H1 (cell line): ENCODE results near the gene DSCAM. TPM values are rescaled to one million over a fixed set of nuclear protein-coding genes. Genes with fewer than 3 reads are reported as not detected.

Experiments
- CTCF ChIA-PET: fragments of 300-600 bp; sonication (Branson Sonifier 250); formaldehyde crosslinking; loops from one replicate; lab custom pipeline; 2021; ENCODE audit not compliant: partially characterized antibody; lab: Charles Lee
- POLR2A ChIA-PET: fragments of 300-600 bp; sonication (Branson Sonifier 250); formaldehyde crosslinking; loops from one replicate; lab custom pipeline; 2021; ENCODE audit warnings: inconsistent platforms; ENCODE audit not compliant: partially characterized antibody; lab: Charles Lee
- DNase-seq, 2 experiments: peaks; one replicate each; pipeline versions ENCODE4 v3.0.0 to v3.0.0-alpha.2; 2010 to 2022; ENCODE audit warnings: low spot score in 2 of 2, low read depth in 1 of 2, mixed read lengths in 1 of 2
- FAIRE-seq: peaks from 2 replicates; lab custom pipeline; 2011; peaks lifted over from hg19 to GRCh38; lab: Jason Lieb, UNC
- H2AFZ ChIP-seq: 2 replicates; pipeline ENCODE4 v1.8.1; 2012; ENCODE audit warnings: low read length, inconsistent platforms
- H2AK5ac ChIP-seq: 2 replicates; pipeline ENCODE4 v1.6.1; 2013; ENCODE audit warnings: low read depth, low read length
- H2BK120ac ChIP-seq: replicated peaks from 2 replicates; pipeline ENCODE3; 2013; ENCODE audit warnings: low read depth, low read length, inconsistent platforms
- H2BK12ac ChIP-seq: 2 replicates; pipeline ENCODE4 v1.6.1; 2013; ENCODE audit warnings: low read depth, low read length
- H2BK15ac ChIP-seq: 2 replicates; pipeline ENCODE4 v1.6.1; 2013; ENCODE audit warnings: low read length
- H2BK20ac ChIP-seq: 2 replicates; pipeline ENCODE4 v1.6.1; 2013; ENCODE audit warnings: low read length
- H2BK5ac ChIP-seq: 2 replicates; pipeline ENCODE4 v1.6.1; 2013; ENCODE audit warnings: low read depth, low read length
- H3K14ac ChIP-seq: 2 replicates; pipeline ENCODE4 v1.6.1; 2013; ENCODE audit warnings: inconsistent platforms; ENCODE audit not compliant: insufficient read length
- H3K18ac ChIP-seq: 2 replicates; pipeline ENCODE4 v1.6.1; 2013; ENCODE audit warnings: low read length; ENCODE audit errors: extremely low read depth
- H3K23ac ChIP-seq: 2 replicates; pipeline ENCODE4 v1.6.1; 2013; ENCODE audit warnings: inconsistent platforms; ENCODE audit not compliant: insufficient read length
- H3K23me2 ChIP-seq: 2 replicates; pipeline ENCODE4 v1.6.1; 2013; ENCODE audit warnings: low read depth, low read length
- H3K27ac ChIP-seq: 2 replicates; pipeline ENCODE4 v1.6.1; 2011; ENCODE audit warnings: low read depth, low read length, inconsistent platforms
- H3K27me3 ChIP-seq, 4 experiments: replicated peaks in 1 of 4; 1 replicate in 1 of 4; 2 replicates in 3 of 4; pipeline versions ENCODE4 v1.6.1 to v1.8.1; 2011 to 2013; ENCODE audit warnings: low read length in 3 of 4, mild to moderate bottlenecking in 3 of 4, inconsistent platforms in 2 of 4, mixed read lengths in 2 of 4, moderate library complexity in 1 of 4; ENCODE audit not compliant: control insufficient read depth in 3 of 4, insufficient read depth in 3 of 4; ENCODE audit errors: extremely low read depth in 1 of 4
- H3K36me3 ChIP-seq, 4 experiments: 2 replicates each; pipeline versions ENCODE4 v1.6.1 to v1.8.1; 2011 to 2013; ENCODE audit warnings: mild to moderate bottlenecking in 4 of 4, low read length in 3 of 4, moderate library complexity in 2 of 4, control low read depth in 1 of 4, inconsistent platforms in 1 of 4; ENCODE audit not compliant: insufficient read depth in 4 of 4, control insufficient read depth in 2 of 4
- H3K4ac ChIP-seq: replicated peaks from 2 replicates; pipeline ENCODE3; 2013; ENCODE audit warnings: low read length, low read depth, mixed read lengths, inconsistent platforms; ENCODE audit not compliant: insufficient read length
- H3K4me1 ChIP-seq, 4 experiments: replicated peaks in 1 of 4; 1 replicate in 1 of 4; 2 replicates in 3 of 4; pipeline versions ENCODE4 v1.6.1 to v1.8.1; 2011 to 2013; ENCODE audit warnings: low read length in 3 of 4, inconsistent platforms in 2 of 4, mixed read lengths in 1 of 4; ENCODE audit not compliant: insufficient read depth in 4 of 4, control insufficient read depth in 3 of 4
- H3K4me2 ChIP-seq, 2 experiments: 2 replicates each; pipeline versions ENCODE4 v1.6.1 to v1.8.1; 2011 to 2013; ENCODE audit warnings: low read depth in 2 of 2, low read length in 2 of 2, control low read depth in 1 of 2, inconsistent platforms in 1 of 2, mild to moderate bottlenecking in 1 of 2; ENCODE audit not compliant: insufficient read depth in 1 of 2
- H3K4me3 ChIP-seq, 4 experiments: fragments of 200-600, 300-600 bp in 1 of 4; sonication (generic), shearing (Covaris generic), sonication (Bioruptor Twin) in 1 of 4; 2 replicates each; pipeline versions ENCODE4 v1.5.1 to v1.8.1; 2011 to 2016; ENCODE audit warnings: low read length in 4 of 4, low read depth in 3 of 4, control low read depth in 2 of 4, inconsistent platforms in 2 of 4, mild to moderate bottlenecking in 2 of 4, mixed read lengths in 1 of 4, moderate library complexity in 1 of 4; ENCODE audit not compliant: insufficient read depth in 2 of 4; ENCODE audit errors: extremely low read depth in 1 of 4
- H3K56ac ChIP-seq: replicated peaks from 2 replicates; pipeline ENCODE3; 2013; ENCODE audit warnings: low read depth, mild to moderate bottlenecking, mixed read lengths, low read length, inconsistent platforms; ENCODE audit not compliant: insufficient read length
- H3K79me1 ChIP-seq: 2 replicates; pipeline ENCODE4 v1.6.1; 2013; ENCODE audit warnings: low read depth, low read length, control low read depth
- H3K79me2 ChIP-seq, 2 experiments: 2 replicates each; pipeline versions ENCODE4 v1.6.1 to v1.8.1; 2012 to 2013; ENCODE audit warnings: low read length in 2 of 2, mild to moderate bottlenecking in 2 of 2, inconsistent platforms in 1 of 2; ENCODE audit not compliant: insufficient read depth in 2 of 2, control insufficient read depth in 1 of 2
- H3K9ac ChIP-seq, 4 experiments: replicated peaks in 1 of 4; 1 replicate in 1 of 4; 2 replicates in 3 of 4; pipeline versions ENCODE4 v1.6.1 to v1.8.1; 2011 to 2013; ENCODE audit warnings: low read depth in 3 of 4, low read length in 3 of 4, control low read depth in 2 of 4, mild to moderate bottlenecking in 2 of 4, moderate library complexity in 2 of 4, inconsistent platforms in 1 of 4; ENCODE audit errors: extremely low read depth in 1 of 4
- H3K9me3 ChIP-seq, 2 experiments: 2 replicates each; pipeline versions ENCODE4 v1.6.1 to v1.8.1; 2012 to 2013; ENCODE audit warnings: mild to moderate bottlenecking in 2 of 2, moderate library complexity in 2 of 2, control low read depth in 1 of 2, inconsistent platforms in 1 of 2, low read depth in 1 of 2, low read length in 1 of 2, mixed read lengths in 1 of 2; ENCODE audit not compliant: insufficient read depth in 2 of 2
- H4K20me1 ChIP-seq, 2 experiments: replicated peaks in 1 of 2; 2 replicates each; pipeline versions ENCODE3 to v1.8.1; 2011 to 2013; ENCODE audit warnings: inconsistent platforms in 2 of 2, low read length in 2 of 2, mild to moderate bottlenecking in 1 of 2; ENCODE audit not compliant: insufficient read depth in 2 of 2, control insufficient read depth in 1 of 2
- H4K5ac ChIP-seq: 2 replicates; pipeline ENCODE4 v1.6.1; 2013; ENCODE audit warnings: low read length, low read depth, mixed read lengths, inconsistent platforms; ENCODE audit not compliant: insufficient read length
- H4K8ac ChIP-seq: 2 replicates; pipeline ENCODE4 v1.8.0; 2013; ENCODE audit warnings: mild to moderate bottlenecking, moderate library complexity, low read length, inconsistent platforms; ENCODE audit not compliant: insufficient read depth; ENCODE audit errors: extremely low read depth
- H4K91ac ChIP-seq: replicated peaks from 2 replicates; pipeline ENCODE3; 2013; ENCODE audit warnings: low read length, mixed read lengths, inconsistent platforms; ENCODE audit not compliant: insufficient read length
- CREB1 ChIP-seq: IDR thresholded peaks from 2 replicates; pipeline ENCODE4 v1.6.1; 2012; ENCODE audit warnings: inconsistent platforms
- CTBP2 ChIP-seq: IDR thresholded peaks from 2 replicates; pipeline ENCODE4 v1.7.0; 2011; ENCODE audit warnings: borderline replicate concordance, mild to moderate bottlenecking, moderate library complexity, mixed read lengths, low read length; ENCODE audit not compliant: insufficient read depth, insufficient read length
- FOSL1 ChIP-seq: IDR thresholded peaks from 2 replicates; pipeline ENCODE4 v1.6.1; 2011; ENCODE audit warnings: mild to moderate bottlenecking, low read depth, low read length, moderate library complexity; ENCODE audit not compliant: insufficient read depth
- HDAC2 ChIP-seq, 2 experiments: fragments of 300-600 bp in 1 of 2; sonication (generic) in 1 of 2; IDR thresholded peaks; 2 replicates each; pipeline ENCODE4 v1.6.1; 2011 to 2012; ENCODE audit warnings: low read depth in 2 of 2, low read length in 2 of 2, mild to moderate bottlenecking in 2 of 2, moderate library complexity in 2 of 2, borderline replicate concordance in 1 of 2, inconsistent platforms in 1 of 2
- MAX ChIP-seq: IDR thresholded peaks from 2 replicates; pipeline ENCODE4 v1.6.1; 2012; ENCODE audit warnings: inconsistent platforms
- POLR2A ChIP-seq, 2 experiments: IDR thresholded peaks; 1 replicate in 1 of 2; 2 replicates in 1 of 2; pipeline ENCODE4 v1.6.1; 2011; ENCODE audit warnings: low read depth in 2 of 2, low read length in 2 of 2, mild to moderate bottlenecking in 2 of 2; ENCODE audit errors: control extremely low read depth in 1 of 2
- RXRA ChIP-seq: IDR thresholded peaks from 2 replicates; pipeline ENCODE4 v1.6.1; 2011; ENCODE audit warnings: low read depth, mild to moderate bottlenecking, low read length, moderate library complexity; ENCODE audit not compliant: insufficient read depth
- TAF7 ChIP-seq: optimal IDR thresholded peaks from 2 replicates; pipeline ENCODE3; 2011; ENCODE audit warnings: low read depth, mild to moderate bottlenecking, inconsistent platforms, low read length, moderate library complexity, borderline replicate concordance
- YY1 ChIP-seq: IDR thresholded peaks from 2 replicates; pipeline ENCODE4 v1.6.1; 2011; ENCODE audit warnings: low read depth, mild to moderate bottlenecking, low read length
- ZNF274 ChIP-seq: IDR thresholded peaks from 2 replicates; pipeline ENCODE4 v1.7.0; 2012; ENCODE audit warnings: low read length, borderline replicate concordance; ENCODE audit errors: extremely low read depth
- WGBS, 2 experiments: shearing (Covaris generic) in 1 of 2; methylation state at CpG; one replicate each; pipeline versions ENCODE4 v1.1.6 to v1.1.7; 2013 to 2015; ENCODE audit warnings: low lambda C conversion rate in 2 of 2, mixed read lengths in 2 of 2, inconsistent platforms in 1 of 2, low coverage in 1 of 2, missing lambda C conversion rate in 1 of 2; ENCODE audit not compliant: insufficient replicate concordance in 2 of 2, insufficient coverage in 1 of 2, insufficient read length in 1 of 2; ENCODE audit errors: extremely low coverage in 1 of 2, missing lambda C conversion rate in 1 of 2; 5-methylcytosine and 5-hydroxymethylcytosine counted together
- polyA plus RNA-seq, 7 experiments: library from polyadenylated mRNA; depleted of rRNA in 3 of 7; stranded (reverse) in 5 of 7; unstranded in 2 of 7; fragments of >200 nt in 5 of 7; fragments of 200-250 nt in 2 of 7; gene quantifications; 1 replicate in 5 of 7; 2 replicates in 1 of 7; 4 replicates in 1 of 7; pipeline versions ENCODE4 v1.2.1 to v1.2.3, GENCODE V29; 2011 to 2013; ENCODE audit warnings: missing spikeins in 2 of 7, mixed read lengths in 2 of 7
- total RNA-seq: library from RNA; stranded (reverse); fragmentation: NEBNext Ultra II Directional; extraction: Animal tissue kit (Norgen Biotek cat#: 25700); gene quantifications from 2 replicates; pipeline ENCODE4 v1.2.1, GENCODE V29; 2021

The DSCAM gene
- total and polyA plus RNA-seq, 2 of the 8 experiments (the other 6 are each of a cell fraction or from before 2014, with no cell fraction given), result 0.02 to 0.15 TPM

DNA sequence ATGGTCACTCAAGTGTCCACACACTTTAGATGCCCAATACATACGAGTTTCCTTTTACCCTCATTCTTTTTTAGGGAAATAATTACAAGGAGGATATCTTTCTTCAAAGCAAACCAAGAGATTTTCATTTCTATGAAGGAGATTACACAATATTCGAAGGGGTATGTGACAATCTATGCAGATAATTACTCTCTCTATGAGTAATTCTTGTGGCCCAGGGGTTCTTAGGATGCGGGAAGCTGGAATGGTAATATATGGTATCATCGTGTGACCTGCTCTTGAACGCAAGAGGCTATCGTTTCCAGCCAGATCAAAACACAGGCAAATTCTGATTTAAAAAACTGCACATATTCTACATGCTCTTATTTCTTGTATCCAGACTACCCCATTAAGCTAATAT lies 14.6 kb downstream of the DSCAM start:
- no peak overlapping the region; the same call in 1 of the 2 replicates for H2AFZ ChIP-seq
- no peak overlapping the region for H3K27ac ChIP-seq
- WGBS, 2 experiments, result 94% methylated on average over 6 of the region's 6 CpGs; no CpG with 5 or more reads in 1 of the 2 experiments
- POLR2A ChIA-PET, result no interaction called here
- no peak overlapping the region for H4K5ac ChIP-seq
- no peaks in the 10 kb centered on the region for H3K4me1 ChIP-seq
- H3K9ac ChIP-seq, result no peak overlapping the region
- no peak overlapping the region for H3K4me2 ChIP-seq
- H2AK5ac ChIP-seq, result no peak overlapping the region
- no peaks in the 10 kb centered on the region for H3K27me3 ChIP-seq
- no peak overlapping the region for H3K56ac ChIP-seq
- H4K20me1 ChIP-seq, result no peaks in the 10 kb centered on the region
- no peaks in the 10 kb centered on the region for H3K9me3 ChIP-seq
- no peak overlapping the region for H2BK5ac ChIP-seq
- no peak for DNase-seq
- H4K91ac ChIP-seq, result no peak overlapping the region
- H2BK20ac ChIP-seq, result no peak overlapping the region
- no peak overlapping the region for H2BK120ac ChIP-seq
- no peak overlapping the region for H2BK12ac ChIP-seq
- H3K23me2 ChIP-seq, result no peaks in the 10 kb centered on the region
- H3K79me2 ChIP-seq, result no peaks in the 10 kb centered on the region
- H3K4ac ChIP-seq, result no peak overlapping the region
- no peak overlapping the region for H3K23ac ChIP-seq
- H3K14ac ChIP-seq, result no peak overlapping the region
- TF ChIP-seq RXRA, result no peak
- TF ChIP-seq HDAC2 (IDR thresholded peaks at IDR 0.05; ENCODE audit: borderline replicate concordance in 1 of 2, low read depth in 2 of 2, low read length in 2 of 2), result no peak
- TF ChIP-seq CTBP2, result no peak
- TF ChIP-seq FOSL1, result no peak
- no peak for TF ChIP-seq TAF7
- no peak for TF ChIP-seq POLR2A (IDR thresholded peaks at IDR 0.05; ENCODE audit: control extremely low read depth in 1 of 2, low read depth in 2 of 2, low read length in 2 of 2)
- no peak for TF ChIP-seq CREB1
- no peak for TF ChIP-seq MAX
- no peak for TF ChIP-seq ZNF274
- no peak for TF ChIP-seq YY1
- TF ChIP-seq, all 59 proteins: peak for 0
- Histone ChIP-seq H2BK15ac (no peak overlapping the region), H3K79me1 (no peaks in the 10 kb centered on the region), H3K4me3 (no peak overlapping the region), H3K18ac (no peak overlapping the region), H3K36me3 (no peaks in the 10 kb centered on the region), H4K8ac (no peak overlapping the region)
- CTCF ChIA-PET, result interaction anchor here (0.7 to 1.6 kb wide), 6 partner anchors 20 to 348 kb away, joined by 3 to 6 read pairs (median 3); no protein-coding TSS in a partner anchor
- FAIRE-seq, result no peak
